HL-60 (cell line): ENCODE results near the gene CYP4V2.

Source experiments
- DNase-seq, 2 experiments: peaks; one replicate each; pipeline ENCODE4 v3.0.0-alpha.2; 2010 to 2020; ENCODE audit warnings: low read depth in 1 of 2, low spot score in 1 of 2
- H3K27ac ChIP-seq: fragments of 250-450 bp; sonication (Bioruptor Pico); replicated peaks from 2 replicates; pipeline ENCODE4 v1.5.1; 2020; ENCODE audit warnings: mild to moderate bottlenecking, moderate library complexity
- H3K27me3 ChIP-seq: fragments of 250-450 bp; sonication (Bioruptor Pico); 2 replicates; pipeline ENCODE4 v1.5.1; 2021; ENCODE audit warnings: mild to moderate bottlenecking, moderate library complexity; ENCODE audit not compliant: insufficient read depth, poor library complexity, severe bottlenecking
- H3K4me3 ChIP-seq: replicated peaks from 2 replicates; pipeline ENCODE4 v1.5.1; 2011; ENCODE audit warnings: mild to moderate bottlenecking, control low read depth, low read length; ENCODE audit not compliant: insufficient read depth
- CTCF ChIP-seq: IDR thresholded peaks from one replicate; pipeline ENCODE4 v1.5.1; 2011; ENCODE audit warnings: low read length, control low read depth, inconsistent platforms; ENCODE audit not compliant: insufficient read depth
- GABPA ChIP-seq: IDR thresholded peaks from 2 replicates; pipeline ENCODE4 v1.6.1; 2012; ENCODE audit warnings: low read depth
- POLR2AphosphoS5 ChIP-seq: IDR thresholded peaks from 2 replicates; pipeline ENCODE4 v1.6.1; 2012; ENCODE audit warnings: low read depth
- REST ChIP-seq: IDR thresholded peaks from 2 replicates; pipeline ENCODE4 v1.6.1; 2012; ENCODE audit warnings: low read depth; ENCODE audit not compliant: insufficient replicate concordance
- SPI1 ChIP-seq: IDR thresholded peaks from 2 replicates; pipeline ENCODE4 v1.6.1; 2012; ENCODE audit warnings: low read depth, mild to moderate bottlenecking, borderline replicate concordance

CYP4V2 gene

GRCh38 chr4:186159613-186160012 is 31.8 kb upstream of the CYP4V2 start:
- TF ChIP-seq GABPA (no peak), CTCF (no peak), REST (no peak), SPI1 (no peak), POLR2AphosphoS5 (no peak)
- DNase-seq: no peak
- no peaks in the 10 kb centered on the region for H3K27me3 ChIP-seq
- H3K4me3 ChIP-seq: no peak overlapping the region
- H3K27ac ChIP-seq: no peak overlapping the region

GRCh38 chr4:186161138-186161537 is 30.2 kb upstream of the CYP4V2 start:
- no peak for DNase-seq
- Histone ChIP-seq H3K27me3 (no peaks in the 10 kb centered on the region), H3K27ac (no peak overlapping the region)

More at GRCh38 chr4:186161138-186161537, 30.2 kb upstream of the CYP4V2 start:
- TF ChIP-seq CTCF: no peak
- TF ChIP-seq POLR2AphosphoS5: no peak
- no peak for TF ChIP-seq SPI1
- no peak for TF ChIP-seq REST
- TF ChIP-seq GABPA: no peak
- no peak overlapping the region for H3K4me3 ChIP-seq
